ENCODE measurements around the gene SCUBE1. TPM values are rescaled to one million over a fixed set of nuclear protein-coding genes. Genes with fewer than 3 reads are reported as not detected.

Gene SCUBE1
- total RNA-seq, 4 donors from 2014 or later, result 81.3 to 214 (median 141) TPM

DNA sequence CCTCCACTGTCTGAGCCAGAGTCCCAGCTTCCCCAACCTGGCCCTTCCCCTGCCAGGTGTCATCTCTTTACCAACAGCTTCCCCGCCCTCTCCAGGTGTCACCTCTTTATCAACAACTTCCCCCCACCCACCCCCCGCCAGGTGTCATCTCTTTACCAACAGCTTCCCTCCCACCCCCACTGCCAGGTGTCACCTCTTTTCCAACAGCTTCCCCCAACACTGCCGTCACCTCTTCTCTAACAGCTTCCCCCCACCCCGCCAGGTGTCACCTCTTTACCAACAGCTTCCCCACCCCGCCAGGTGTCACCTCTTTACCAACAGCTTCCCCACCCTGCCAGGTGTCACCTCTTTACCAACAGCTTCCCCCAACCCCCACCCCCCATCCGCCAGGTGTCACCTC, 126.4 kb downstream of the SCUBE1 start:
- no peaks in the 10 kb centered on the region for H3K9me3 ChIP-seq
- DNase-seq (ENCODE audit: low spot score in 2 of 2), result no peak
- H3K36me3 ChIP-seq, result peaks cover 0 to 11% (median 0%) of the 10 kb centered on the region in 3 donors
- 95 to 96% methylated on average over 6 of the region's 6 CpGs for WGBS, 2 donors
- H3K4me1 ChIP-seq, result peaks cover 0 to 12% (median 3%) of the 10 kb centered on the region in 4 donors
- H3K4me3 ChIP-seq, result no peak overlapping the region
- TF ChIP-seq POLR2A (IDR thresholded peaks at IDR 0.05), result no peak
- TF ChIP-seq EP300 (IDR thresholded peaks at IDR 0.05), result no peak
- TF ChIP-seq, protein P1, sequence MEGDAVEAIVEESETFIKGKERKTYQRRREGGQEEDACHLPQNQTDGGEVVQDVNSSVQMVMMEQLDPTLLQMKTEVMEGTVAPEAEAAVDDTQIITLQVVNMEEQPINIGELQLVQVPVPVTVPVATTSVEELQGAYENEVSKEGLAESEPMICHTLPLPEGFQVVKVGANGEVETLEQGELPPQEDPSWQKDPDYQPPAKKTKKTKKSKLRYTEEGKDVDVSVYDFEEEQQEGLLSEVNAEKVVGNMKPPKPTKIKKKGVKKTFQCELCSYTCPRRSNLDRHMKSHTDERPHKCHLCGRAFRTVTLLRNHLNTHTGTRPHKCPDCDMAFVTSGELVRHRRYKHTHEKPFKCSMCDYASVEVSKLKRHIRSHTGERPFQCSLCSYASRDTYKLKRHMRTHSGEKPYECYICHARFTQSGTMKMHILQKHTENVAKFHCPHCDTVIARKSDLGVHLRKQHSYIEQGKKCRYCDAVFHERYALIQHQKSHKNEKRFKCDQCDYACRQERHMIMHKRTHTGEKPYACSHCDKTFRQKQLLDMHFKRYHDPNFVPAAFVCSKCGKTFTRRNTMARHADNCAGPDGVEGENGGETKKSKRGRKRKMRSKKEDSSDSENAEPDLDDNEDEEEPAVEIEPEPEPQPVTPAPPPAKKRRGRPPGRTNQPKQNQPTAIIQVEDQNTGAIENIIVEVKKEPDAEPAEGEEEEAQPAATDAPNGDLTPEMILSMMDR (IDR thresholded peaks at IDR 0.05), result no peak
- H3K27ac ChIP-seq, result no peak overlapping the region
- H3K27me3 ChIP-seq, result no peaks in the 10 kb centered on the region

DNA sequence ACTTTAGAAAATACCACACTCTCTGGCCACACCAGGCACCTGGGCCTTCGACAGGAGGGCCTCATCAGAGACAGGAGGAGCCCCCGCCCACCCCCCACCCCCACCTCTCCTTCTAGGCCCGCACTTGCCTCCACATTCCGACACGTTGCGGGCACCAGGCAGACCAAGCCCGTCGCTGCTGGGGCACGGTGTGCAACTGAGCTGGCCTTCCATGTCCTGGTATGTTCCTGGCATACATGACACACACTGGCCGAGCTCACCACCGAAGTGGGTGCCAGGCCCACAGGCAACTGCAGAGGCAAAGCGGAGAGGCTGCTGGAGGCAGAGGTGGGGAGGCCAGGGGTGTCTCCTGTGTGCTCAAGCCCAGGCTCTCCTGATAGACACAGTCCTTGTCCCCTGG, 129.2 kb downstream of the SCUBE1 start:
- H3K36me3 ChIP-seq, result peaks cover 0 to 27% (median 0%) of the 10 kb centered on the region in 3 donors

DNA sequence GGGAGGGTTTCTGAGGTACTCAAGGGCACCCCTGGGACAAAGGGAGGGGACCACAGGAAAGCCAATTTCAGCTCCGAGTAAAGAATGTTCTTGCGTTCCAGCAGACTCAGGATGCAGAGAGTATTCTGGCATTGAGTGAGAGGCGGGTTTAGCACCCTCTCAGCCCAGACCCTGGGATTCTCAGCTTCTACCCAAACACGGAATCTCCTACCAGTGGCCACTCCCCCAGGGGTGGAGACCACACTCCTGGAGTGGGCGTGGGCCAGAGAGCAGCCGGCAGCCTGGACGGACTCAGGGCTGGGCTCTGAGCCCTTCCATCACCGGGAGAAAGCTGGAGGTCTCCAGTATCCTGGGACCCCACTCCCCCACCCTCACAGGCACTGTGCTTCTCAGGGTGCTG, 130.1 kb downstream of the SCUBE1 start:
- Histone ChIP-seq H3K36me3 (peaks cover 0 to 26% (median 0%) of the 10 kb centered on the region in 3 donors), H3K27ac (no peak overlapping the region), H3K4me3 (no peak overlapping the region), H3K27me3 (no peaks in the 10 kb centered on the region), H3K4me1 (peaks cover 0 to 10% (median 3%) of the 10 kb centered on the region in 4 donors), H3K9me3 (no peaks in the 10 kb centered on the region)
- DNase-seq (ENCODE audit: low spot score in 2 of 2), result no peak
- TF ChIP-seq, protein P1 (IDR thresholded peaks at IDR 0.05), result no peak
- TF ChIP-seq POLR2A (IDR thresholded peaks at IDR 0.05) (no peak), EP300 (IDR thresholded peaks at IDR 0.05) (no peak)
- 20 to 22% methylated on average over 8 of the region's 8 CpGs for WGBS, 2 donors

More for the DNA sequence above, 129.2 kb downstream of the SCUBE1 start:
- TF ChIP-seq POLR2A (IDR thresholded peaks at IDR 0.05), result no peak
- no peak for TF ChIP-seq EP300 (IDR thresholded peaks at IDR 0.05)
- TF ChIP-seq, protein P1 (IDR thresholded peaks at IDR 0.05), result no peak
- Histone ChIP-seq H3K4me1 (peaks cover 0 to 10% (median 3%) of the 10 kb centered on the region in 4 donors), H3K4me3 (no peak overlapping the region), H3K9me3 (no peaks in the 10 kb centered on the region), H3K27ac (no peak overlapping the region), H3K27me3 (no peaks in the 10 kb centered on the region)
- 72 to 88% methylated on average over 12 of the region's 12 CpGs for WGBS, 2 donors
- no peak for DNase-seq (ENCODE audit: low spot score in 2 of 2)

DNA sequence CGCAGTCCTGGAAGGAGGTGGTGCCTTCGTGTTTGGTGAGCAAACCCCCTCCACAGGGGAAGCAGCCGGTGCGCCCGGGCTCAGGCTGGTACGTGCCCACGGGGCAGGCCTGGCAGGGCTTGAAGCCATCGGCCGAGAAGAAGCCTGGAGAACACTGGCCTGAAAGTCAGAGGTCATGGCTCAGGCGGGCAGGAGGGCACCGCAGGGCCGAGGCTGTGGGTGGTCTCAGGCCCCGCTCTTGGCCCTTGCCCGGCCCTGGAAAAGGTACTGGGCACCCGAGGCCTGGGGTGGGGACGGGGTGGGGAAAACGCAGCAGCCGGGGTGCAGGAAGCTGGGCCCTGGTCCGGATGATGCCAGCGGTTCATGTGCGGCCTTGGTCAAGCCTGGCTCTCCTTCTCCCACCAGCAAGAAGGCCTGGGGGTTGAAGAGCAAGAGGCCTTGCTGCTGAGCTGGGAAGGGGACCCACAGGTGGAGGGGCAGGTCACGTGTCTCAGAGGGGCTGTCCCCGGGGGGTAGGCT, 130.7 kb downstream of the SCUBE1 start:
- no peak overlapping the region for H3K27ac ChIP-seq
- no peaks in the 10 kb centered on the region for H3K27me3 ChIP-seq
- no peaks in the 10 kb centered on the region for H3K9me3 ChIP-seq
- WGBS, 2 donors, result 78 to 82% methylated on average over 14 to 23 of the region's 23 CpGs
- no peak for DNase-seq (ENCODE audit: low spot score in 2 of 2)
- no peak overlapping the region for H3K4me3 ChIP-seq
- TF ChIP-seq POLR2A (IDR thresholded peaks at IDR 0.05) (no peak), EP300 (IDR thresholded peaks at IDR 0.05) (no peak)
- TF ChIP-seq, protein P1 (IDR thresholded peaks at IDR 0.05), result no peak
- H3K4me1 ChIP-seq, result peaks cover 0 to 10% (median 3%) of the 10 kb centered on the region in 4 donors
- peaks cover 0 to 20% (median 0%) of the 10 kb centered on the region in 3 donors for H3K36me3 ChIP-seq

DNA sequence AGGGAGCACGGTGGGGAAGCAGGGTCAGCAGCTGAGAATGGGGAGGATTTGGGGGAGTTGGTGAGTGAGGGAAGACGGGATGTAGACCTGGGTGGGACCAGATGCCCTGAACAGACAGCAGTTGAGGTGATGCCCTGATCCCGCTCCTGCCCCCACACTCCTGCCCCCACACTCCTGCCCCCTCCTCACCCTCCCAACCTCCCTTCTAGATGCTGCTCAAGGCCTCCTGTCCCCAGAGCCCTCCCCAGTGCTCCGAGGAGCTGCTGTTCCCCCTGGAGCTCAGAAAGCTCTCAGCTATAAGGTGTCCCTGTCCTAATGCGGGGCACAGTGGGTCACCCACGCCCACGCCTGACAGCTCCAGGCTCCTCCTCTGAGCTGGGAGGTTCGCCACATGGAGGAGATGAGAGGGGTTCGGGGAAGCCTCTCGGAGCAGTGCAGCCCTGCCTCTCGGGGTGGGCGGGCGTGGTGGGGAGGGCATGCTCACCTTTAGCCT, 131.2 kb downstream of the SCUBE1 start:
- no peak overlapping the region for H3K4me3 ChIP-seq
- H3K36me3 ChIP-seq, result peaks cover 0 to 16% (median 0%) of the 10 kb centered on the region in 3 donors
- 92% methylated on average over 13 of the region's 13 CpGs for WGBS, 2 donors
- no peak overlapping the region for H3K27ac ChIP-seq
- DNase-seq (ENCODE audit: low spot score in 2 of 2), result no peak
- TF ChIP-seq POLR2A (IDR thresholded peaks at IDR 0.05), result no peak
- TF ChIP-seq, protein P1 (IDR thresholded peaks at IDR 0.05), result no peak
- no peaks in the 10 kb centered on the region for H3K9me3 ChIP-seq
- peaks cover 0 to 10% (median 3%) of the 10 kb centered on the region in 4 donors for H3K4me1 ChIP-seq
- H3K27me3 ChIP-seq, result no peaks in the 10 kb centered on the region
